Sigmoid colon (tissue), 7 donors: Measurements from ENCODE around the gene KLHL26. TPM values are rescaled to one million over a fixed set of nuclear protein-coding genes. Genes with fewer than 3 reads are reported as not detected.
A peak's percentile ranks its signal among the peaks of the same experiment; 100 is the strongest.

Experiments
- DNase-seq: peaks from one replicate; pipeline ENCODE4 v3.0.0-alpha.2; 2019
- H3K27ac ChIP-seq, 4 donors: fragments of 200-600 bp; sonication (generic); one replicate each; pipeline ENCODE4 v1.5.1; 2016 to 2019; ENCODE audit warnings: mild to moderate bottlenecking in 1 of 4
- H3K27me3 ChIP-seq, 3 donors: fragments of 200-600 bp; sonication (generic); one replicate each; pipeline ENCODE4 v1.5.1; 2019; ENCODE audit warnings: mild to moderate bottlenecking in 1 of 3
- H3K36me3 ChIP-seq, 4 donors: fragments of 200-600 bp; sonication (generic); one replicate each; pipeline ENCODE4 v1.5.1; 2016 to 2019
- H3K4me1 ChIP-seq, 4 donors: fragments of 200-600 bp; sonication (generic); one replicate each; pipeline ENCODE4 v1.5.1; 2017 to 2019
- H3K4me3 ChIP-seq, 4 donors: fragments of 200-600 bp; sonication (generic); one replicate each; pipeline ENCODE4 v1.5.1; 2017 to 2019; ENCODE audit warnings: mild to moderate bottlenecking in 2 of 4, moderate library complexity in 1 of 4
- H3K9me3 ChIP-seq, 4 donors: fragments of 200-600 bp in 3 of 4; sonication (generic) in 3 of 4; one replicate each; pipeline versions ENCODE4 v1.5.1 to v1.6.1; 2013 to 2019
- EP300 ChIP-seq, 4 donors: sonication (generic); formaldehyde crosslinking; IDR thresholded peaks; one replicate each; pipeline ENCODE4 v1.6.1; 2017; ENCODE audit warnings: antibody characterized with exemption in 4 of 4
- POLR2A ChIP-seq, 2 donors: fragments of 450-650 bp; IDR thresholded peaks; one replicate each; pipeline ENCODE4 v1.6.1; 2016; ENCODE audit warnings: antibody characterized with exemption in 2 of 2, mild to moderate bottlenecking in 2 of 2, moderate library complexity in 2 of 2
- POLR2AphosphoS5 ChIP-seq, 4 donors: sonication (generic); formaldehyde crosslinking; IDR thresholded peaks; one replicate each; pipeline ENCODE4 v1.6.1; 2017; ENCODE audit warnings: antibody characterized with exemption in 4 of 4
- WGBS, 2 donors: extraction: QIAGEN DNeasy Blood & Tissue Kit; methylation state at CpG; one replicate each; pipeline ENCODE4 v1.1.7; 2013; 5-methylcytosine and 5-hydroxymethylcytosine counted together
- intact Hi-C: fragments of 100-400 bp; cut with DNase I; formaldehyde crosslinking; loops from one replicate; pipeline ENCODE4 v1.15.1; 2023
- polyA plus RNA-seq, 3 donors: library from polyadenylated mRNA; stranded (reverse); fragments of 200-250 nt; gene quantifications; one replicate each; pipeline ENCODE4 v1.2.3, GENCODE V29; 2013
- total RNA-seq, 4 donors: library from RNA; depleted of rRNA; stranded (reverse); fragments of >200 nt; gene quantifications; one replicate each; pipeline ENCODE4 v1.1.0, GENCODE V29; 2016
- TF ChIP-seq, protein P1 (sequence below), 4 experiments: fragments of 450-650 bp in 3 of 4; fragments of 200-600 bp in 1 of 4; IDR thresholded peaks; one replicate each; pipeline ENCODE4 v1.5.1; 2016 to 2019; ENCODE audit warnings: antibody characterized with exemption in 4 of 4, mild to moderate bottlenecking in 3 of 4, moderate library complexity in 2 of 4
- donor health status: healthy with polysubstance abuse.
- donor health status: Bipolar disorder and iron deficiency.
- donor health status: healthy.

The KLHL26 gene
- total and polyA plus RNA-seq, 7 donors, result 1.6 to 8.3 (median 4.8) TPM

DNA sequence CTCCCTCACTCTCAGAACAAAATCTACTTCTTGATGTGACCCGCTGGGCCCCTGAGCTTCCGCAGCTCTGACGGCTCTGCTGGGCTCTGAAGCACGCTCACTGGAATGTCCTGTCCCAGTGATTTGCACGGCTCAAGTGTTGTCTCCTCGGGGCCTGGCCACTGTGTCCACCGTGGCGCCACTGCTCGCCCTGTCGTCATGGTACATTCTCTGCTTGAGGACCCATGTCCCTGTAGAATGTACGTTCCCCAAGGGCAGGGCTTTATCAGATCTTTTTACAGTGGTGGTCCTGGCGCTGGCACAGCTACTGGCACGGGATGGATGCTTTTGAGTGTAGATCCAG, 12.1 kb downstream of the KLHL26 start:
- Histone ChIP-seq H3K36me3 (no peaks in the 10 kb centered on the region), H3K27me3 (no peaks in the 10 kb centered on the region), H3K9me3 (no peaks in the 10 kb centered on the region), H3K4me3 (peak overlapping the region in 2 of 4 donors; percentile 25 to 27), H3K27ac (peak overlapping the region; percentile 81 to 89 (median 86)), H3K4me1 (peaks cover 0 to 62% (median 58%) of the 10 kb centered on the region in 4 donors)
- TF ChIP-seq POLR2A (IDR thresholded peaks at IDR 0.05), result no peak
- TF ChIP-seq EP300 (IDR thresholded peaks at IDR 0.05), result peak in 1 of 4 donors; percentile 37
- TF ChIP-seq, protein P1, sequence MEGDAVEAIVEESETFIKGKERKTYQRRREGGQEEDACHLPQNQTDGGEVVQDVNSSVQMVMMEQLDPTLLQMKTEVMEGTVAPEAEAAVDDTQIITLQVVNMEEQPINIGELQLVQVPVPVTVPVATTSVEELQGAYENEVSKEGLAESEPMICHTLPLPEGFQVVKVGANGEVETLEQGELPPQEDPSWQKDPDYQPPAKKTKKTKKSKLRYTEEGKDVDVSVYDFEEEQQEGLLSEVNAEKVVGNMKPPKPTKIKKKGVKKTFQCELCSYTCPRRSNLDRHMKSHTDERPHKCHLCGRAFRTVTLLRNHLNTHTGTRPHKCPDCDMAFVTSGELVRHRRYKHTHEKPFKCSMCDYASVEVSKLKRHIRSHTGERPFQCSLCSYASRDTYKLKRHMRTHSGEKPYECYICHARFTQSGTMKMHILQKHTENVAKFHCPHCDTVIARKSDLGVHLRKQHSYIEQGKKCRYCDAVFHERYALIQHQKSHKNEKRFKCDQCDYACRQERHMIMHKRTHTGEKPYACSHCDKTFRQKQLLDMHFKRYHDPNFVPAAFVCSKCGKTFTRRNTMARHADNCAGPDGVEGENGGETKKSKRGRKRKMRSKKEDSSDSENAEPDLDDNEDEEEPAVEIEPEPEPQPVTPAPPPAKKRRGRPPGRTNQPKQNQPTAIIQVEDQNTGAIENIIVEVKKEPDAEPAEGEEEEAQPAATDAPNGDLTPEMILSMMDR (IDR thresholded peaks at IDR 0.05), result no peak
- TF ChIP-seq POLR2AphosphoS5 (IDR thresholded peaks at IDR 0.05), result peak in 3 of 4 donors; percentile 14 to 27 (median 14)
- no peak for DNase-seq
- intact Hi-C loops, result no loop called here
- 71 to 83% methylated on average over 13 of the region's 13 CpGs for WGBS, 2 donors

DNA sequence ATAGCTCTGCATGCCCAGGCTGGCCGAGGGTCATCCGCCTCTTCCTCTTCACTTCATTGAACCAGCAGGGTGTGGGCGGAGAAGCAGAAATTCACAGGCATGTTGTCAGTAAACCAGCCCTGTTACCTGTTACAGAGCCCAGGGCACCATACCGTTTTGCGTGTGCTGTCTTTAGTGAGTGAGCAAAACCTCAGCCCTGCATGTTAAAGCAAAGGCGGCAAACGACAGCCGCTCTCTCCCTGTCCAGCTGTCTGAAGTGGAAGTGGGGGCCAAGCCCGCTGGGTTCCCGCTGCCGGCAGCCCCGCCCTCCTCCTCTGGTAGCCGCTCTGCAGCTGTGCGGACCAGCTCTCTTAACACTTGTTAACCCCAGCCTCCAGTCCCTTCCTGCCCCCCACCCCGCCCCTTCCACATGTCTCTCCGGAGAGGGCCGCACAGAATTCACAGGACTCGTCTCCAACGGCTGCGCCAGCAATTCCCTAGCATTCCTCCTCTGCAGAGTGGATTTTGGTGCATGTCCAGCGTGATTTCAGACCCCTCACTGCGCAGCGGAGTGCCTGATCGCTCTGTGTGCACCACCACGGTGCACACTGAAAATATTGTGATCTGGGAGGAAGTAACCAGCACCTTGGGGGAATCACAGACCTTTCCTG, 12.7 kb downstream of the KLHL26 start:
- Histone ChIP-seq H3K36me3 (no peaks in the 10 kb centered on the region), H3K9me3 (no peaks in the 10 kb centered on the region), H3K27ac (peak overlapping the region; percentile 81 to 89 (median 86)), H3K4me1 (peaks cover 0 to 58% (median 56%) of the 10 kb centered on the region in 4 donors), H3K4me3 (peak overlapping the region; percentile 4 to 27 (median 19)), H3K27me3 (no peaks in the 10 kb centered on the region)
- DNase-seq, result peak; percentile 90
- intact Hi-C loops, result loop anchor here (10.0 kb wide), 1 partner anchor 185 kb away; no protein-coding TSS in a partner anchor
- 33 to 72% methylated on average over 25 of the region's 25 CpGs for WGBS, 2 donors
- TF ChIP-seq, protein P1 (IDR thresholded peaks at IDR 0.05), result no peak

DNA sequence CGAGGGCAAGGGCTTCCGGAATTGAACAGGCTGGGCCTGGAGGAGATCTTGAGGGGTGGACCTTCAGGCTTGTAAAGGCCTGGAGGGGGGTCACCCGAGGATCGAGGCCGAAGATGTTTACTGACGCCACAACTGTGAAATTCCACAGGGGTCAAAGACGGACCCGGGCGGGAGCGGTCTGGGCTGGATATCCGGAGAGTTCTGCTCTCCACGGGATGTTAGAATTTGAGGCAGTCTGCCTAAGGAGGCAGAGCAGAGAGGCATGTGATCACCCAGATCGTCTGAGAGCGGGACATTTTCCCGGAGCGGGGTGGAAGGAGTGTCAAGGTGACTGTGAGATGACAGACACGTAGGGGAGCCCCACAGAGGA, 13.2 kb downstream of the KLHL26 start:
- intact Hi-C loops, result loop anchor here (10.0 kb wide), 1 partner anchor 185 kb away; no protein-coding TSS in a partner anchor
- TF ChIP-seq POLR2AphosphoS5 (IDR thresholded peaks at IDR 0.05) (peak in 1 of 4 donors; percentile 1), EP300 (IDR thresholded peaks at IDR 0.05) (no peak), POLR2A (IDR thresholded peaks at IDR 0.05) (no peak)
- TF ChIP-seq, protein P1 (IDR thresholded peaks at IDR 0.05), result no peak
- H3K9me3 ChIP-seq, result no peaks in the 10 kb centered on the region
- no peaks in the 10 kb centered on the region for H3K36me3 ChIP-seq
- H3K4me1 ChIP-seq, result peaks cover 0 to 53% (median 51%) of the 10 kb centered on the region in 4 donors
- H3K27ac ChIP-seq, result peak overlapping the region; percentile 81 to 89 (median 86)
- WGBS, 2 donors, result 51 to 74% methylated on average over 17 of the region's 17 CpGs
- H3K27me3 ChIP-seq, result no peaks in the 10 kb centered on the region
- DNase-seq, result peak; percentile 88
- peak overlapping the region; percentile 4 to 27 (median 19) for H3K4me3 ChIP-seq

DNA sequence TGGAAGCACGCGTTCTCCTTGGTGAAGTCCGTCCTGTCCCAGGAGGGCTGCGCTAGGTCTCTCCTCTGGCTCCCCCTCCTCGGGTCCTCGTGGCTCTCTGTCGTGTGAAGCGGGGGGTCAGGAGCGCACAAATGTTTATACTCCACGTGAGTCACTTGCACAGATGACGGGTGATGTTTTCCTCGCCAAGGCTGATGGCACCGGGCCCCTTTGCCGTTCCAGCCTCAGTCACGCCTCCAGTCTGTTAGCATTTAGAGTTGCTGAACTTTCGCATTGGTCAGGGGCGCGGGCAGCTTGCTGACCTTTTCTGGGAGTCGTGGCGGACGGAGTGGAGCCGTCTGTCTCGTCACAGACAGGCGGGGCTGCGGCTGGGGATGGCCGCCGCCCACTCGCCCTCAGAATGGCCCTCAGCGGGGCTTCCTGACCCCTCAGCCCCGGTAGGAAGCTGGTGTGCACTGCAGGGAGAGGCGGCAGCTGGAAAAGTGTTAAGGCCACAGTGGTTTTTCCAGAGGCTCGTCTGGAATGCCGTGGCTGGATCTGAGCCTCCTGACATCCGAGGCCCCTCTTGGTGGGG, 13.7 kb downstream of the KLHL26 start:
- H3K27me3 ChIP-seq, result no peaks in the 10 kb centered on the region
- intact Hi-C loops, result loop anchor here (10.0 kb wide), 1 partner anchor 186 kb away; no protein-coding TSS in a partner anchor
- peak overlapping the region; percentile 81 to 89 (median 86) for H3K27ac ChIP-seq
- H3K4me1 ChIP-seq, result peaks cover 0 to 47% (median 46%) of the 10 kb centered on the region in 4 donors
- DNase-seq, result peak; percentile 94
- WGBS, 2 donors, result 69 to 79% methylated on average over 34 of the region's 34 CpGs
- peak overlapping the region; percentile 4 to 27 (median 19) for H3K4me3 ChIP-seq
- TF ChIP-seq, protein P1 (IDR thresholded peaks at IDR 0.05), result no peak
- TF ChIP-seq POLR2AphosphoS5 (IDR thresholded peaks at IDR 0.05), result peak; percentile 22 to 64 (median 48)
- TF ChIP-seq POLR2A (IDR thresholded peaks at IDR 0.05), result no peak
- peak in 2 of 4 donors; percentile 32 to 69 for TF ChIP-seq EP300 (IDR thresholded peaks at IDR 0.05)
- no peaks in the 10 kb centered on the region for H3K36me3 ChIP-seq
- no peaks in the 10 kb centered on the region for H3K9me3 ChIP-seq
